Skeletal muscle cell (primary cell): ENCODE measurements around the gene CNTNAP5.
A peak's percentile ranks its signal among the peaks of the same experiment; 100 is the strongest.

Experiments
- DNase-seq: peaks from one replicate; pipeline ENCODE4 v3.0.0-alpha.2; 2010; ENCODE audit warnings: low read depth
- H3K4me3 ChIP-seq: 2 replicates; pipeline ENCODE4 v1.5.1; 2011; ENCODE audit warnings: low read depth, mild to moderate bottlenecking, control low read depth, low read length, moderate library complexity

CNTNAP5 gene

DNA sequence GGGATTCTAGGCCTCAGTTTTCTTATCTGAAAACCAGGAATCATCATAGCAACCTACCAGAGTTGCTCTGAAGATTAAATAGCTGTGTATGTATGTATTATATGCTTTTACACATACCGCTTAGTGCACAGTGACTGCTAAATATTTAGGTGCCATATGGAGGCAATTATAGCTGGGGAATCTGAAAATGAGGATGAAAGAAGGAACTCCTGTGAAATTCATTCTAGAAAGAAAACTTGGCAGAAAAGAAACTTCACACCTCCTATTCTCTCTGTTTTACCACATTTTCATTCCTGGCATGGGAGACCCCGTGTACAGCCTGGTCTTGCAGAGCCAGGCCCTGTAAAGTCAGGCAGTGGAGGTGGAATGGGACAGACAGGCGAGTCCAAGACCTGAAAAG is 862.4 kb downstream of the CNTNAP5 start:
- no peak overlapping the region for H3K4me3 ChIP-seq
- DNase-seq, result no peak

DNA sequence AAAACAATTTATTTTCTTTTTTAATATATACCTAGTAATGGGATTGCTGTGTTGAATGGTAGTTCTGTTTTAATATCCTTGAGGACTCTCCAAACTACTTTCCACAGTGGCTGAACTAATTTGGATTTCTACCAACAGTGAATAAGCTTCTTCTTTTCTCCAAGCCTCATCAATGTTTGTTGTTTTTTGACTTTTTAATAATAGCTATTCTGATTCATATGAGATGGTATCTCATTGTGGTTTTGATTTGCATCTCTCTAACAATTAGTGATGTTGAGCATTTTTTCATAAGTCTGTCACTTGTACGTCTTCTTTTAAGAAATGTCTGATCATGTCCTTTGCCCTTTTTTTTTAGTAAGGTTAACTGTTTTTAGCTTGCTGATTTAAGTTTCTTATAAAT is 863.3 kb downstream of the CNTNAP5 start:
- H3K4me3 ChIP-seq, result no peak overlapping the region
- DNase-seq, result no peak

DNA sequence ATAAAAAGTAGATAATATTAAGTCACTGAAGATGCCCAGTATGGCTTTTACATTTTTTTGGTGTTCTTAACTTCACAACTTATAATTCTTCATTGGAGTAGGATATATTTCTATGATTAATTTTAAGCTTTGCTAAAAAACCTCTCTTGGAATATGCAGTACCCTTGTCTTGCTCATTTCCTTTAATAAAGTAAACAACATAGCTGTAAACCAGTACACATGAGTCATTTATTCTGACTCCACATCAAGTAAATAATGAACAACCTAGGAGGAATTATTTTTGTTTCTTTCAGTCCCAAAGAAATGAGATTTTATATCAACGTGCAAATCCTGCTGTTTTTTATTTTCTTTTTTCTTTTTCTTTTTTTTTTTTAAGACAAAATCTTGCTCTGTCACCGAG is 869.1 kb downstream of the CNTNAP5 start:
- no peak overlapping the region for H3K4me3 ChIP-seq
- no peak for DNase-seq

DNA sequence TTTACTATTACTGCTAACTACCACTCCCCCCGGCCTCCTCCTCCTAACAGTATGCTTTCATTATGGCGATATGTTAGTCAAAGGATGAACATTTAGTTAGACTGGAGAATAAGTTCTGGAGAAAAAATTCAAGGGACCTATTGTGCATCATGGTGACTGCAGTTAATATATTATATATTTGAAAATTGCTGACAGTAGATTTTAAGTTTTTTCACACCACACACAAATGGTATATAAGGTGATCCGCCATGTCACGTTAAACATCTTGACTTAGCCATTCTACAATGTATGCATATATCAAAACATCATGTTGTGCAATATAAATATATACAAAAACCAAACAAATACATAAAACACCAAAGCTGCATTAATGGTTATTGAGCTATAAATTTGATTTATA is 873.7 kb downstream of the CNTNAP5 start:
- no peak overlapping the region for H3K4me3 ChIP-seq
- DNase-seq, result no peak

DNA sequence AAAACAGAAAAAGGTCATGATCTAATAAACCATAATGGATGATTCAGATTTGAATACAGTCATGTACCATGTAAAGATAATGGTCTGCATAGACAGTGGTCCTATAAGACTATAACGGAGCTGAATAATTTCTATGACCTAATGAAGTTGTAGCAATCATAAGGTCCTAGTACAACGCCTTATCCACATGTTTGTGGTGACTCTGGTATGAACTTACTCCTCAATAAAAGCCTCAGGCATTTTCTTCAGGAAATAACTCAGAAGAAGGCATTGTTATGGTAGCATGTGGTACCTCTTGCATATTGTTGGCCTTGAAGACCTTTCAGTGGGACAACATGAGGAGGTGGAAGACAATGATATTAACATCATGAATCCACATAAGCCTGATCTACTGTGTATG is 883.3 kb downstream of the CNTNAP5 start:
- H3K4me3 ChIP-seq, result no peak overlapping the region
- DNase-seq, result no peak

DNA sequence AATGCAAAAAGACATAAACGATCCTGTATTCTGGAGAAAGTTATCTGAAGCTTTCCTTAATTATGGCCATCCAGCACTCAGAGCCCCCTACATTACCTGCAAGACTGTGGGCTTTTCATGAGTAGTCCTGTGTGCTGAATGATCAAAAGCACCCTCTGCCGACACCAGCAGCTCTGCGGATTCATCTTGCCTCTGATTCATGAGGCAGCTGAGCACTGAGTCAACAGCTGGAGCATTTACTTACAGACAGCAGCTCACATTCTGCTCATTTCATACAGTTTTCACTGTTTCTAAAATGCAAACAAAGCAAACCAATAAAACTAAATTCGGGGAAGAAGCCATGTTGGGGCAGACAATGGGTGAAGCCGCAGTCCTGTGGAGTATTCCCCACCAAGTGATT is 886.5 kb downstream of the CNTNAP5 start:
- DNase-seq, result no peak
- H3K4me3 ChIP-seq, result no peak overlapping the region

DNA sequence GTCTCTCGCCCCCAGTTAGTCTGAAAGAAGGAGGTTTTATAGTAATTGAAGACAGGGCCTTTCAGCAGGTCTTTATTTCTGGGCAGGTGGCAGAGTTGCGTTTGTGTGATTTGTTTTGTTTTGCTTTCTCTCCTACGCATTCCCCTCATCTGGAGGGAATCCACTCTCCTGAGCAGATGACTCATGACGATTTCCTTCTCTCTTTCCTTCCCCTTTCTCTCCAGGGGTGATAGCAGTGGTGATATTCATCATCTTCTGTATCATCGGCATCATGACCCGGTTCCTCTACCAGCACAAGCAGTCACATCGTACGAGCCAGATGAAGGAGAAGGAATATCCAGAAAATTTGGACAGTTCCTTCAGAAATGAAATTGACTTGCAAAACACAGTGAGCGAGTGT is 888.8 kb downstream of the CNTNAP5 start:
- DNase-seq, result no peak
- H3K4me3 ChIP-seq, result no peak overlapping the region

DNA sequence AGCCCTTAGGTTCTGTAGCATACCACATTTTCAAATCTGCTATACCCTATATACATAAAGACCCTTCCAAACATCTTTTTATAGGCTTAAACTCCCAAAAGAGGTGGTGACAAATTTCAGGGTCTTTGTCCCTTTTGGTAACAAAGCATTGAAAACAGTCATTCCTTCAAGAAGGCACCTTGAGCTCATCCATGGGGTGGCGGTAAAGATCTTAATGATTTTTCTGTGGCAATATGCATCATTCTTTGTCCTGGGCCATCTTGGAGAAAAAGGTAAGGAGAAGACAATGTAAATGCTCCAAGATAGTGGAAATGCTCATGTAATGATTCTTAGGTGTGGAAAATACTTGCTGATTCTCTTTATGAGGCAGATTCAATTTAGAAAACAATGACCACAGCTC is 890.5 kb downstream of the CNTNAP5 start:
- no peak for DNase-seq
- no peak overlapping the region for H3K4me3 ChIP-seq

DNA sequence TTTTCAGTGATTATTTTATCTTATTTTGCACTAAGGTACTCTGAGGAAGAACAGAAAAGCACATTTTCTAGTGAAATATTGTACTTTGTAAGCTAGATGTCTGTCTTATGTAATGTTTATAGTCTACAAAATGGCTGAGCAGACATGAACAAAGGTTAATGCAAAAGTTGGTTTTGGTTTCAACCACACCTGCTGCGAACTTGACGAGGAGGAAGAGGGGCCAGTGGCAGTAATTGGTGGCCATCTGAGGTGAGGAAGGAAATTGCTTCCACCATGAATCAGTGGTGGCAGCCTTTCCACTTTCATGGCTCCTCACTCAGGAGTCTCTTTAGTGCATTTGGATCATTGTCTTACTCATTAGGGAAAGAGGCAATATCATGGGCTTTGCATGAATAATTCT is 894.2 kb downstream of the CNTNAP5 start:
- DNase-seq, result no peak
- H3K4me3 ChIP-seq, result no peak overlapping the region

DNA sequence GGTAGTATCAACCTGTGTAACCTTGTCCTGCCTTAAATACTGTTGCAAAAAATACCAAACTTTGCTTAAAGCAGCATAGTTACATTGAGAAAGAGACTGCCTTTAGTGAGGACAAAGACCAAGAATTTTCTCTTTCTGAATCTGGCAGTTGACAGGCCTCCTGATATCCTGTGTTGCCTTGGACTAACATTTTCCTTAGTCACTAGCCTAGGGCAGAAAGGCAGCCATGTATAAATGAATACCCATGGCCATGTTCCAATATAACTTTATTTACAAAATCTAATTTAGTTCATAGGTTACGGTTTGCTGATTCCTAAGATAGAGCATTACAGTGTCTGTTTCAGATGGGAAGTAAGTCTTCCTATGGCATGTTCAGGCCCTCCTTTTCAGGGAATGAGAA is 895.4 kb downstream of the CNTNAP5 start:
- DNase-seq, result no peak
- no peak overlapping the region for H3K4me3 ChIP-seq

DNA sequence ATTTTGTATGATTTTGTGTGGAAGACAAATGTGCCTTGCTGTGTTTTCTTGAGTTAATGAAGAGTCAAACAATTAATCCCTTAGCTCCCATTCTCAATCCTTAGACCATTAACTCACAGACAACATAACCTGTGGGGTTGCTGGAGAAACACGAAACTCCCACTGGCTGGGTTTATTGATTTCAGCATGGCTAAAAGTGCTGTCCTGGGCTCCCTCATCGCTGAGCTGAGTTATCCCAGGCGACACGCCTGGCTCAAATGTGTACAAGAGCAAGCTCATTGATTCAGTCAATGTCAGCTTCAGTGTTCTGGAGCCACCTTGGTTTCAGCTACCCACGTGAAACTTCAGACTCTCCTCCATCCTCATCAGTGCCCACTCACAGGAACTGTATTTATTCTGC is 896.1 kb downstream of the CNTNAP5 start:
- no peak overlapping the region for H3K4me3 ChIP-seq
- DNase-seq, result no peak

DNA sequence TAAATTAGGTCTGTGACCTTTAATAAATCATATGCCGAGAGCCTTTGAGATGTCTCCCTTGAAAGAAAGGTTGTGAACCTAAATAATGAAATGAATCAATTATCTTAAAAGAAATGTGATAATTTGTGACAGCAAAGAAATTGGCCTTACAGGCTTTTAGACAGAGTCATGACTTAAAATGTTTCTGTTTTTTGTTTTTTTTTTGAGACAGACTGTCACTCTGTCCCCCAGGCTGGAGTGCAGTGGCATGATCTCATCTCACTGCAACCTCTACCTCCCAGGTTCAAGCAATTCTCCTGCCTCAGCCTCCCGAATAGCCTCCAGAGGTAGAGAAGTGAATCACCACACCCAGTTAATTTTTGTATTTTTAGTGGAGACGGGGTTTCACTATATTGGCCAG is 898.0 kb downstream of the CNTNAP5 start:
- no peak for DNase-seq
- H3K4me3 ChIP-seq, result no peak overlapping the region

DNA sequence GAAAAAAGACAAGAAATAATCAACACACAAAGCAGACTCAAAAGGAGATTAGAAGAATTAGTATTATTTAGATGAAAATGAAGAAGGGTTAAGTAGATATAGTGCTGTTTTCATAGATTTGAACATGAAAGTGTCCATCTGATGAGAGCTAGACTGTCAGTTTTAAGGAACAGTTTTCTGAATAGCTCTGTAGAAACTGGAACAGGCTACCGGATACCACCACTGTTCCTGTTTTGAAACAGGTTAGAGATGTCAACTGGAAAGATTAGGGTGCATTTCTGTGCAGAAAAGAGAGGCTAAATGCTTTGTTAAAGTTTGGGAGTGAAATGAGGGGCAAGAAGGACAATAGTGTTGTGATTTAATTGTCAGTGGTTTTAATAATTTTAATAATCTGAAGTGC is 908.8 kb downstream of the CNTNAP5 start:
- no peak for DNase-seq
- no peak overlapping the region for H3K4me3 ChIP-seq

DNA sequence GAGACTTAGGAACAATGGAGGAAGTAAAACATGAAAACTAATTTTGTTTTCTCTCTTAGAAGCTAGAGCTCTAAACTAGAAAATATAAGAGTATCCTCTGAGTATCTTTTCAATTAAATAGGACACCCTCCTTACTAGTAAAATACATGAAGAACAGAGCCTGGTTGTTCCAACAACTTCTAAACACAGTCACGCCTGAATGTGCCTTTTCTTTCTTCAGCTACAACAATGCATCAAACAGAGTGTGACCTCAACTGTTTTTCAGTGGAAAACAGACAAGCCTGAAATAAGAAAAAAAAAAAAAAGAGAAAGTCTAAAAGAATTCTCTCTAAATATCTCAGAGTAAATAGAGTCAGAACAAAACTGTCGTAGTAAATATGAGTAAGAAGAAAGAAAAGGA is 928.8 kb downstream of the CNTNAP5 start:
- DNase-seq, result no peak
- no peak overlapping the region for H3K4me3 ChIP-seq

DNA sequence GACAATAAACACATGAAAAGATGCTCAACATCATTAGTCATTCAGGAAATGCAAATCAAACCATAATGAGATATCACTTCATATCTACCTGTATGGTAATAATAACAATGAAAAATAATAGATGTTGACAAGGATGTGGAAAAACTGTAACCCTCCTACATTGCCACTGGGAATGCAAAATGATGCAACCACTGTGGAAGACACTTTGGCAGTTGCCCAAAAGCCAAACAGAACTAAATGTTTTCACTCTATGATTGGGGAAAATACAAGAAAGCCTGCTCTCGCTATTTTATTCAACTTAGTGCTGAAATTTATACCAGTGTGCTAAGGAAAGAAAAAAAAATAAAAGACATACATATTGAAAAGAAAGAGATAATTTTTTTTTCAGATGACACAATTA is 934.5 kb downstream of the CNTNAP5 start:
- peak; percentile 13 for DNase-seq
- no peak overlapping the region for H3K4me3 ChIP-seq

DNA sequence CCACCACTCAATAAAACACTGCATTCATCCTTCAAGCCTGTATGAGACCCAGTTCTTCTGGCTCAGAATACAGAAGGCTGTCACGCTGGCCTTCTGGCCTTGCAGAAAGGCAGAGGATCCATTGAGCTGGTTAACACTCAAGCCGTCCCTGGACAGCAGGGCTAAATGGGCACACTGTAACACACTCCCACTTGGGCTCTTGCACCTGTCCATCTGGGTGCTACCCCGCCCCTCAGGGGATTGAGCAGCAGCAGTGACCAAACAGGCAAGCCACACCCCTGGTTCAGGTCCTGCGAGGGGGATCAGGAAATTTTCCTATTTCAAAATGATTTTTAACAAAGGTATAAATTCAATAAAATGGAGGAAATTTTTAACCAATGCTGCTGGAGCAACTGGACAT is 936.0 kb downstream of the CNTNAP5 start:
- DNase-seq, result no peak
- no peak overlapping the region for H3K4me3 ChIP-seq
